ENCODE results near the gene RIN3.

Gene RIN3

GRCh38 chr14:92539875-92540274, 26.3 kb downstream of the RIN3 start:
- no peaks in the 10 kb centered on the region for H3K4me1 ChIP-seq (ENCODE audit: control insufficient read depth, insufficient read depth, low read length)
- H3K27me3 ChIP-seq (ENCODE audit: control insufficient read depth, insufficient read depth, low read length), result no peaks in the 10 kb centered on the region
- H3K4me3 ChIP-seq (ENCODE audit: low read depth, low read length), result no peak overlapping the region
- no peak overlapping the region for H3K9ac ChIP-seq (ENCODE audit: low read depth, low read length)
- no peaks in the 10 kb centered on the region for H3K9me3 ChIP-seq (ENCODE audit: control insufficient read depth, insufficient read depth, low read length)
- no peaks in the 10 kb centered on the region for H3K36me3 ChIP-seq (ENCODE audit: control insufficient read depth, insufficient read depth, low read length)

GRCh38 chr14:92540472-92541048, 27.0 kb downstream of the RIN3 start:
- no peak overlapping the region for H3K4me3 ChIP-seq (ENCODE audit: low read depth, low read length)
- no peak overlapping the region for H3K9ac ChIP-seq (ENCODE audit: low read depth, low read length)
- no peaks in the 10 kb centered on the region for H3K4me1 ChIP-seq (ENCODE audit: control insufficient read depth, insufficient read depth, low read length)
- no peaks in the 10 kb centered on the region for H3K27me3 ChIP-seq (ENCODE audit: control insufficient read depth, insufficient read depth, low read length)
- no peaks in the 10 kb centered on the region for H3K36me3 ChIP-seq (ENCODE audit: control insufficient read depth, insufficient read depth, low read length)
- no peaks in the 10 kb centered on the region for H3K9me3 ChIP-seq (ENCODE audit: control insufficient read depth, insufficient read depth, low read length)

- Histone ChIP-seq H3K9ac (ENCODE audit: low read depth, low read length) (no peak overlapping the region), H3K4me3 (ENCODE audit: low read depth, low read length) (no peak overlapping the region), H3K9me3 (ENCODE audit: control insufficient read depth, insufficient read depth, low read length) (no peaks in the 10 kb centered on the region), H3K36me3 (ENCODE audit: control insufficient read depth, insufficient read depth, low read length) (no peaks in the 10 kb centered on the region), H3K4me1 (ENCODE audit: control insufficient read depth, insufficient read depth, low read length) (no peaks in the 10 kb centered on the region), H3K27me3 (ENCODE audit: control insufficient read depth, insufficient read depth, low read length) (no peaks in the 10 kb centered on the region)
These were observed 29.4 kb downstream of the RIN3 start for GRCh38 chr14:92542766-92543554.

- H3K9ac ChIP-seq (ENCODE audit: low read depth, low read length), result no peak overlapping the region
- H3K27me3 ChIP-seq (ENCODE audit: control insufficient read depth, insufficient read depth, low read length), result no peaks in the 10 kb centered on the region
- H3K4me1 ChIP-seq (ENCODE audit: control insufficient read depth, insufficient read depth, low read length), result no peaks in the 10 kb centered on the region
- no peaks in the 10 kb centered on the region for H3K9me3 ChIP-seq (ENCODE audit: control insufficient read depth, insufficient read depth, low read length)
- H3K4me3 ChIP-seq (ENCODE audit: low read depth, low read length), result no peak overlapping the region
- H3K36me3 ChIP-seq (ENCODE audit: control insufficient read depth, insufficient read depth, low read length), result no peaks in the 10 kb centered on the region
These were observed 30.6 kb downstream of the RIN3 start for GRCh38 chr14:92544051-92544720.

GRCh38 chr14:92546347-92547053, 32.9 kb downstream of the RIN3 start:
- H3K9me3 ChIP-seq (ENCODE audit: control insufficient read depth, insufficient read depth, low read length), result no peaks in the 10 kb centered on the region
- H3K9ac ChIP-seq (ENCODE audit: low read depth, low read length), result no peak overlapping the region
- H3K4me3 ChIP-seq (ENCODE audit: low read depth, low read length), result no peak overlapping the region
- H3K4me1 ChIP-seq (ENCODE audit: control insufficient read depth, insufficient read depth, low read length), result no peaks in the 10 kb centered on the region
- no peaks in the 10 kb centered on the region for H3K36me3 ChIP-seq (ENCODE audit: control insufficient read depth, insufficient read depth, low read length)
- H3K27me3 ChIP-seq (ENCODE audit: control insufficient read depth, insufficient read depth, low read length), result no peaks in the 10 kb centered on the region

- Histone ChIP-seq H3K9ac (ENCODE audit: low read depth, low read length) (no peak overlapping the region), H3K4me1 (ENCODE audit: control insufficient read depth, insufficient read depth, low read length) (no peaks in the 10 kb centered on the region), H3K9me3 (ENCODE audit: control insufficient read depth, insufficient read depth, low read length) (no peaks in the 10 kb centered on the region), H3K36me3 (ENCODE audit: control insufficient read depth, insufficient read depth, low read length) (no peaks in the 10 kb centered on the region), H3K27me3 (ENCODE audit: control insufficient read depth, insufficient read depth, low read length) (no peaks in the 10 kb centered on the region), H3K4me3 (ENCODE audit: low read depth, low read length) (no peak overlapping the region)
These were observed 35.7 kb downstream of the RIN3 start for GRCh38 chr14:92549105-92549858.

- H3K9me3 ChIP-seq (ENCODE audit: control insufficient read depth, insufficient read depth, low read length), result no peaks in the 10 kb centered on the region
- no peaks in the 10 kb centered on the region for H3K36me3 ChIP-seq (ENCODE audit: control insufficient read depth, insufficient read depth, low read length)
- H3K4me3 ChIP-seq (ENCODE audit: low read depth, low read length), result no peak overlapping the region
- no peak overlapping the region for H3K9ac ChIP-seq (ENCODE audit: low read depth, low read length)
- no peaks in the 10 kb centered on the region for H3K27me3 ChIP-seq (ENCODE audit: control insufficient read depth, insufficient read depth, low read length)
- no peaks in the 10 kb centered on the region for H3K4me1 ChIP-seq (ENCODE audit: control insufficient read depth, insufficient read depth, low read length)
These were observed 36.3 kb downstream of the RIN3 start for GRCh38 chr14:92549859-92550230.

- Histone ChIP-seq H3K9me3 (ENCODE audit: control insufficient read depth, insufficient read depth, low read length) (no peaks in the 10 kb centered on the region), H3K4me3 (ENCODE audit: low read depth, low read length) (no peak overlapping the region), H3K36me3 (ENCODE audit: control insufficient read depth, insufficient read depth, low read length) (no peaks in the 10 kb centered on the region), H3K9ac (ENCODE audit: low read depth, low read length) (no peak overlapping the region), H3K4me1 (ENCODE audit: control insufficient read depth, insufficient read depth, low read length) (no peaks in the 10 kb centered on the region), H3K27me3 (ENCODE audit: control insufficient read depth, insufficient read depth, low read length) (no peaks in the 10 kb centered on the region)
These were observed 37.7 kb downstream of the RIN3 start for GRCh38 chr14:92551044-92551841.

GRCh38 chr14:92552066-92552465, 38.5 kb downstream of the RIN3 start:
- H3K4me1 ChIP-seq (ENCODE audit: control insufficient read depth, insufficient read depth, low read length), result no peaks in the 10 kb centered on the region
- no peaks in the 10 kb centered on the region for H3K9me3 ChIP-seq (ENCODE audit: control insufficient read depth, insufficient read depth, low read length)
- no peak overlapping the region for H3K4me3 ChIP-seq (ENCODE audit: low read depth, low read length)
- no peaks in the 10 kb centered on the region for H3K27me3 ChIP-seq (ENCODE audit: control insufficient read depth, insufficient read depth, low read length)
- no peaks in the 10 kb centered on the region for H3K36me3 ChIP-seq (ENCODE audit: control insufficient read depth, insufficient read depth, low read length)
- H3K9ac ChIP-seq (ENCODE audit: low read depth, low read length), result no peak overlapping the region

GRCh38 chr14:92553438-92553837, 39.9 kb downstream of the RIN3 start:
- Histone ChIP-seq H3K4me1 (ENCODE audit: control insufficient read depth, insufficient read depth, low read length) (no peaks in the 10 kb centered on the region), H3K27me3 (ENCODE audit: control insufficient read depth, insufficient read depth, low read length) (no peaks in the 10 kb centered on the region), H3K36me3 (ENCODE audit: control insufficient read depth, insufficient read depth, low read length) (no peaks in the 10 kb centered on the region), H3K9ac (ENCODE audit: low read depth, low read length) (no peak overlapping the region), H3K4me3 (ENCODE audit: low read depth, low read length) (no peak overlapping the region), H3K9me3 (ENCODE audit: control insufficient read depth, insufficient read depth, low read length) (no peaks in the 10 kb centered on the region)

Data from iPS-15b (cell line).